ENCODE measurements around the gene AQP10. TPM values are rescaled to one million over a fixed set of nuclear protein-coding genes. Genes with fewer than 3 reads are reported as not detected.

The AQP10 gene
- total and polyA plus RNA-seq, 9 of the 15 experiments (the other 6 are each of a cell fraction or from before 2014, with no cell fraction given), result 0.37 to 9.7 (median 1.9) TPM

DNA sequence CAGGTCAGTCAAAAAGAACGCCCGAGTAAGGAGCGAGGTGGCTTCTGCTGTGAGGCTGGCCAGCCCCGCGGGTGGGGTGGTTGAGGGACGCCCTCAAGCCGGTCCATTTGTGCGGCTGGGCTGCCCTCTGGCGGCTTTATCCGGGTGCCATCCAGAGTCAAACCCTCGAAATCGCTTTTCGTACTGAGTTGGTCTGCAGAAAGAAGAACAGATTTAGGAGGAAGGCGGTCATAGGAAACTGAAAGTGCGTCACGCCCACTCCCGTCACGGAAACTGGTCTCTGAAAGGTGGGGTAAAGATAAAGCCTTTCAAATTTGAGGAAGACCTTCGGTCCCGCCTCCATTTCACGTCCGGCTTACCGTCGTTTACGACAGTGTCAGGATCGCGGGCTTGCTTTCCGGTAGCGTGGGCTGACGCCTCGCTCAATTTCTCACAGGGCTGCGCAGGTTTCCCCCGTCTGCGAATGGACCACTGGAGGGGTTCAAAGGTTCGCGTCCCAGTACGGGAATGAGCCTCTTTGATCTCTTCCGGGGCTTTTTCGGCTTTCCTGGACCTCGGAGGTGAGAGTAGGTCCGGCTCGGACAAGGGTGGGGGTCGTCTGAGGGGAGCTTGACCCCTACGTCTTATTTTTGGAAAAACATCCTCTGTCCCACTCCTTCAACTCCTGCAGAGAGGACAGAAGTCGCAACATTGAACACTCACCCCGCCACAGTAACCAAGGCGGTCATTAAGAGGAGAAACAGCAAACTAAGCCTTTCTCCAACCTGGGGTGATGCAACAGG, 48.5 kb upstream of the AQP10 start, which contains the start of gene HAX1 (continued):
- no peak for TF ChIP-seq BRF1 (IDR thresholded peaks at IDR 0.05; ENCODE audit: borderline replicate concordance, extremely low read depth, insufficient read length)
- TF ChIP-seq, protein P1, sequence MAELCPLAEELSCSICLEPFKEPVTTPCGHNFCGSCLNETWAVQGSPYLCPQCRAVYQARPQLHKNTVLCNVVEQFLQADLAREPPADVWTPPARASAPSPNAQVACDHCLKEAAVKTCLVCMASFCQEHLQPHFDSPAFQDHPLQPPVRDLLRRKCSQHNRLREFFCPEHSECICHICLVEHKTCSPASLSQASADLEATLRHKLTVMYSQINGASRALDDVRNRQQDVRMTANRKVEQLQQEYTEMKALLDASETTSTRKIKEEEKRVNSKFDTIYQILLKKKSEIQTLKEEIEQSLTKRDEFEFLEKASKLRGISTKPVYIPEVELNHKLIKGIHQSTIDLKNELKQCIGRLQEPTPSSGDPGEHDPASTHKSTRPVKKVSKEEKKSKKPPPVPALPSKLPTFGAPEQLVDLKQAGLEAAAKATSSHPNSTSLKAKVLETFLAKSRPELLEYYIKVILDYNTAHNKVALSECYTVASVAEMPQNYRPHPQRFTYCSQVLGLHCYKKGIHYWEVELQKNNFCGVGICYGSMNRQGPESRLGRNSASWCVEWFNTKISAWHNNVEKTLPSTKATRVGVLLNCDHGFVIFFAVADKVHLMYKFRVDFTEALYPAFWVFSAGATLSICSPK (IDR thresholded peaks at IDR 0.05; ENCODE audit: borderline replicate concordance), result no peak
- TF ChIP-seq ZNF124 (CRISPR knock-in tag; IDR thresholded peaks at IDR 0.05), result no peak
- TF ChIP-seq SP1 (CRISPR knock-in tag; IDR thresholded peaks at IDR 0.05), result peak; percentile 90
- TF ChIP-seq SMAD2 (IDR thresholded peaks at IDR 0.05; ENCODE audit: low read depth, low read length), result no peak
- TF ChIP-seq CC2D1A (IDR thresholded peaks at IDR 0.05), result peak; percentile 81
- TF ChIP-seq FOXM1 (IDR thresholded peaks at IDR 0.05; ENCODE audit: low read depth), result peak; percentile 64
- TF ChIP-seq FOXM1 (CRISPR knock-in tag; IDR thresholded peaks at IDR 0.05; ENCODE audit: low read depth), result no peak
- TF ChIP-seq, protein P2, sequence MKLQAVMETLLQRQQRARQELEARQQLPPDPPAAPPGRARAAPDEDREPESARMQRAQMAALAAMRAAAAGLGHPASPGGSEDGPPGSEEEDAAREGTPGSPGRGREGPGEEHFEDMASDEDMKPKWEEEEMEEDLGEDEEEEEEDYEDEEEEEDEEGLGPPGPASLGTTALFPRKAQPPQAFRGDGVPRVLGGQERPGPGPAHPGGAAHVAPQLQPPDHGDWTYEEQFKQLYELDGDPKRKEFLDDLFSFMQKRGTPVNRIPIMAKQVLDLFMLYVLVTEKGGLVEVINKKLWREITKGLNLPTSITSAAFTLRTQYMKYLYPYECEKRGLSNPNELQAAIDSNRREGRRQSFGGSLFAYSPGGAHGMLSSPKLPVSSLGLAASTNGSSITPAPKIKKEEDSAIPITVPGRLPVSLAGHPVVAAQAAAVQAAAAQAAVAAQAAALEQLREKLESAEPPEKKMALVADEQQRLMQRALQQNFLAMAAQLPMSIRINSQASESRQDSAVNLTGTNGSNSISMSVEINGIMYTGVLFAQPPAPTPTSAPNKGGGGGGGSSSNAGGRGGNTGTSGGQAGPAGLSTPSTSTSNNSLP (IDR thresholded peaks at IDR 0.05; ENCODE audit: borderline replicate concordance, low read depth, low read length), result peak; percentile 86
- no peak for TF ChIP-seq PHB2 (IDR thresholded peaks at IDR 0.05; ENCODE audit: low read depth)
- no peak for TF ChIP-seq ZNF23 (CRISPR knock-in tag; IDR thresholded peaks at IDR 0.05)
- no peak for TF ChIP-seq ZFP30 (CRISPR knock-in tag; IDR thresholded peaks at IDR 0.05; ENCODE audit: borderline replicate concordance)
- TF ChIP-seq ZC3H4 (CRISPR knock-in tag; IDR thresholded peaks at IDR 0.05; ENCODE audit: borderline replicate concordance), result no peak
- TF ChIP-seq GATAD2B (IDR thresholded peaks at IDR 0.05; ENCODE audit: borderline replicate concordance), result peak; percentile 40; the same call in 1 of the 2 replicates
- no peak for TF ChIP-seq FOXA1 (IDR thresholded peaks at IDR 0.05; ENCODE audit: borderline replicate concordance)
- TF ChIP-seq, protein P3, sequence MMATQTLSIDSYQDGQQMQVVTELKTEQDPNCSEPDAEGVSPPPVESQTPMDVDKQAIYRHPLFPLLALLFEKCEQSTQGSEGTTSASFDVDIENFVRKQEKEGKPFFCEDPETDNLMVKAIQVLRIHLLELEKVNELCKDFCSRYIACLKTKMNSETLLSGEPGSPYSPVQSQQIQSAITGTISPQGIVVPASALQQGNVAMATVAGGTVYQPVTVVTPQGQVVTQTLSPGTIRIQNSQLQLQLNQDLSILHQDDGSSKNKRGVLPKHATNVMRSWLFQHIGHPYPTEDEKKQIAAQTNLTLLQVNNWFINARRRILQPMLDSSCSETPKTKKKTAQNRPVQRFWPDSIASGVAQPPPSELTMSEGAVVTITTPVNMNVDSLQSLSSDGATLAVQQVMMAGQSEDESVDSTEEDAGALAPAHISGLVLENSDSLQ (IDR thresholded peaks at IDR 0.05), result peak; percentile 67
- TF ChIP-seq YBX1 (IDR thresholded peaks at IDR 0.05), result no peak
- TF ChIP-seq MTF1 (CRISPR knock-in tag; IDR thresholded peaks at IDR 0.05; ENCODE audit: borderline replicate concordance), result no peak
- no peak for TF ChIP-seq ZNF41 (CRISPR knock-in tag; conservative IDR thresholded peaks at IDR 0.05)
- no peak for TF ChIP-seq CBX3 (IDR thresholded peaks at IDR 0.05; ENCODE audit: borderline replicate concordance in 1 of 2, low read length in 2 of 2)
- TF ChIP-seq RFX5 (IDR thresholded peaks at IDR 0.05; ENCODE audit: low read depth, low read length), result no peak
- peak in 1 of 2 experiments; percentile 4; a peak in 1 of 4 replicates for TF ChIP-seq TEAD1 (CRISPR knock-in tag; IDR thresholded peaks at IDR 0.05)
- TF ChIP-seq FOXK2 (conservative IDR thresholded peaks at IDR 0.05 in 1 of 2, IDR thresholded peaks at IDR 0.05 in 1 of 2; ENCODE audit: low read depth in 2 of 2), result peak in 1 of 2 experiments; percentile 17; a peak in 2 of 4 replicates
- TF ChIP-seq, protein P4, sequence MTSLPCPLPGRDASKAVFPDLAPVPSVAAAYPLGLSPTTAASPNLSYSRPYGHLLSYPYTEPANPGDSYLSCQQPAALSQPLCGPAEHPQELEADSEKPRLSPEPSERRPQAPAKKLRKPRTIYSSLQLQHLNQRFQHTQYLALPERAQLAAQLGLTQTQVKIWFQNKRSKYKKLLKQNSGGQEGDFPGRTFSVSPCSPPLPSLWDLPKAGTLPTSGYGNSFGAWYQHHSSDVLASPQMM (CRISPR knock-in tag; IDR thresholded peaks at IDR 0.05), result no peak
- no peak for TF ChIP-seq ZNF717 (CRISPR knock-in tag; IDR thresholded peaks at IDR 0.05)
- TF ChIP-seq CREM (IDR thresholded peaks at IDR 0.05; ENCODE audit: low read depth), result peak; percentile 91
